GM21360 (cell line): Measurements from ENCODE around the gene TLCD5.
A peak's percentile ranks its signal among the peaks of the same experiment; 100 is the strongest.

Source experiments
- ATAC-seq: cut with Tn5 transposase; IDR thresholded peaks from one replicate; pipeline ENCODE4 v1.9.1; 2021; ENCODE audit warnings: mild to moderate bottlenecking, moderate library complexity; ENCODE audit not compliant: unreplicated experiment

Gene TLCD5

DNA sequence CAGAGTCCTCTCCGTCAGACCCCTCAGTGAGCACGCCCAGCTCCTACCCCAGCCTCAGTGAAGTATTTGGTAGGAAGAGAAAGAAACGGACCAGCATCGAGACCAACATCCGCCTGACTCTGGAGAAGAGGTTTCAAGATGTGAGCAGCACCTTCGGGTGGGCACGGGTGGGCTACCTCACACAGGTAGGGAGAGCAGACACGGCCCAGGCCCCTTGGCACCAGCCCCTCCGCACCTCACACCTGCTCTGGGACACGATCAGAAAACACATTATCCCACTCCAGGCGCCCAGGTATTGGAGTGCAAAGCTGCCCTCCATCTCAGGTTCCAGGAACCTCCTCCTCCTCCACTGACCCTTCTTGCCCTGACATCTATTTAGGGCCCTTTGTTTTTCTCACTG, 17.6 kb upstream of the TLCD5 start:
- no peak for ATAC-seq

DNA sequence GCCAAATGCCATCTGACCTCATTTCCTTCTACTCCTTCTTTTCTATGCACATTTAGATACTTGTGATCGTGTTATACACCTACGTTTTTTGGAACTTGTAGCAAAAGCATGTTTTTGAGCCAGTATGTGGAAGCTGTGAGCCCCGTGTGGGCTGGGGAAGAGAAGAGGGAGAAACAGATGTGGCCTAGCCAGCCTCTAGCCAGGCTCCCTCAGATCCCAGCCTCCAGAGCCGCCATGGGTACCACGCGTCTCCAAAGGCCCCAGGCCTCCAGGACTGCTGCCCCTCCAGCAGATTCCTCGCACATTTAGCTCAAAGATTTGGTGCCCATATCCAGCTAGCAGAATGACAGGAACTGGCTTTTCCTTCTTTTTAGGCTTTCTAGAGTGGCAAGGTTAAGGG, 17.0 kb upstream of the TLCD5 start:
- ATAC-seq, result no peak

DNA sequence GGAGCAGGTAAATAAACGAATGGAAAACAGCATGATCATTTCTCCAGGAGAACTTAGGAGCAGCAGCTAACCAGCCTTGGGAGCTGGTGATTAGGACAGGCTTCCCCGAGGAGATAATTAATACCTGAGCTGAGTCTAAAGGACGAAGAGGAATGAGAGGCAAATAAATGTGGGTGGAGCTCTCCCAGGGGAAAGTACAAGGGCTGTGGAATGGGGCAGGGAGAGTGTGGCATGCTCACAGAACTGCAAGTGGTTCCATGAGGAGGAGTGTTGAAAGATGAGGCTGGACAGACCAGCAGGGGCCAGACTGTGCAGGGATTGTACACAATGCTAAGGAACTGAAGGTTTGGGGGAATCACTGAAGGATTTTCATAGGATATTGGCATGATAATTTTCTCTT, 14.2 kb upstream of the TLCD5 start:
- ATAC-seq, result no peak

DNA sequence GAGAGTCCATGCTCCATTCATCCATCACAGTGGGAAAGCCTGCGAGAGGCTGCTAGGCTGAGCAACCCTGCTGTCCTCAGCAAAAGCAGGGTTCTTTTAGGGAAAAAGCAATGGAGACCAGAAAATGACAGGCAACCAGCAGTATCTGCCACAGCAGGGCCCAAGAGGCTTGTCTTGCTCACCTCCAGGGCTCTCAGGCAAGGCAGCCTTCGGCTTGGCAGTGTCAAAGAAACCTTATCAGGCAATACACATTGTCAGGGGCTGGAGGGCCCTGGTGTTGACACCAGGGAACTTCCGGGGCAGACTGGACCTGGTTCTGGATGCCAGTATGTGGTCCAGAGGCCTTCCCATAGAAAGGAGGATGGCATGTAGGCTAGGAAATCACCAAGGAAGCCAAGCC, 10.2 kb upstream of the TLCD5 start:
- ATAC-seq, result no peak

DNA sequence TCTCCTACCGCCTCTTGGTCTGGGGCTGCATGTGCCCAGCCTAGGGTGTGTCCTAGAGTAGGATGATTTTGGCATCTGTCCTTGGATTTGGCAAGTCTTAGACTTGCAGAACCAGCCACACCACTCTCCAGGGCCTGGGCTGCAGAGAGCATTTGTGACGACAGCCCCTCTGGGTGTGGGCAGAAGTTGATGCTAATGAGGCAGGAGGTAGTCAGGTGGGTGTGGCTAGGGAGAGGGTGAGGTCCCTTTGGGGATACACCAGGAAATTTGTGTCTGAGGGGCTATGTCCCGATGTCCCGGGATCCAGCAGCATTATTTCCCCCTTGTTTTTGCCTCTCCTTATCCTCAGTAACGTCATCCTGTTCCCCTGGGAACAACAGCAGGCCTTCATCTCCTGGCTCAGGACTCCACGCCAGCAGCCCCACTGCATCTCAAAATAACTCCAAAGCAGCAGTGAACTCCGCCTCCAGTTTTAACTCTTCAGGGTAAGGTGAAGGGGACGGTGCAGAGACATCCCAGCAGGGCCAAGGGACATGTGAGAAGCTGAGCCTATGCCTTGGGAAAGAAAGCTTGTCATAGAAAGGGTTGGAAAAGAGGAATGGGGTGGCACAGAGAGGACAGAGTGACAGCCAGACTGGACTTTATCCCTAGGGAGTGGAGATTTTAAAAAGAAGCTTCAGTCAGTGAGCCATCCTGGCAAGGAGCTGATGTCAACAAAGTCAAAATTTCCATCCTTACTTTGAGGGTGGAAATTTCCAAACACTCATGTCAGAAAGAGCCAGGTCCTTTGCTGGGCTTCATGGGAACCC, 8.0 kb upstream of the TLCD5 start:
- no peak for ATAC-seq

DNA sequence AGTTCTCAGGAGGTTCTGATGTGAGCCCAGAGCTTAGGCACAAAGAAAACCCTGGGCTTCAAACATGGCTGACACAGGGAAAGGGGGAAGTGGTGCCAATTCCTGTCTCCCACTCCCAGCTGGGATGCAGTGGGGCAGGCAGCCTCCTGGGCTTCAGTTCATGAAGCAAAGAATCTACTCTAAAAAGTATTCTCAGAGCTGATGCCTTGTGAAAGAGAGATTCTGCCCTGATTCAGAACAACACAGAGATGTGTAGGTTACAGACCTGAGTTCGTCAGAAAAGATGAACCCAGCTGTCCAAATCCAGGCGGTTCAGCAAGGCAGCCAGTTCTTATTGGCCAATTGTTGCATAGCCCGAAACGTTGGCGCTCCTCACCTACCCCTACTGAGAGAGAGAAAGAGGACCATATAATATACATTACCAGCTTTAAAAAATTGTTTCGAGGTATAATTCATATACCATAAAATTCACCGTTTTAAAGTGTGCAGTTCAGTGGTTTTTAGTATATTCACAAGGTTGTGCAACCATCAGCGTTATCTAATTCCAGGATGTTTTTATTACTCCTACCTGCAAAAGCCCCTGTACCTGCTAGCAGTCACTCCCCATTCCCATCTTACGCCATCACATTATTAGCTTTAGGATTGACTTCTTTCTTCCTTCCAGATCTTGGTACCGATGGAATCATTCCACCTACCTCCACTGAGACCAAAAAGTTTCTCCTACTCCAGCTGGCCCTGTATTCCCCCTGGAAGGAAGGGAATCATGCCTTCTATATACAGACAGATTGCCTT, 7.2 kb upstream of the TLCD5 start:
- ATAC-seq, result no peak

DNA sequence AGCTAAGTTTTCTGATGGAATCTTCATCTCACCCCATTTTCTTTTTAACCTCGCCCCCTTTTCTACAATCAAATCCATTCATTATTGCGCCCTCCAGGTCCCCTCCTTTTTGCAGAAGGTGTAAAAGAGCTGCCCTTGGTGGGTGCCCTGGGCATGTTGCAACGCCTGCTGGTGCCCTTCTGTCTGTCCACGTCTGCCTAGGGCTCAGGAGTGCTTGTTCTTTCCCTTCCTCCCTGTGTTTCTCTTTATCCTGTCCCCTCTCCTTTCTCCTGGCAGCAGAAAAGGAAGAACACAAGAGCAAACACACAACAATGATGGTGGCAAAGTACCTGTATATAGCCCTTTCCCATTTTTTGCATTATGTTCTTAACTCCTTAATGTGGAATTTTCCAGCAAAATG, 6.2 kb upstream of the TLCD5 start:
- no peak for ATAC-seq

DNA sequence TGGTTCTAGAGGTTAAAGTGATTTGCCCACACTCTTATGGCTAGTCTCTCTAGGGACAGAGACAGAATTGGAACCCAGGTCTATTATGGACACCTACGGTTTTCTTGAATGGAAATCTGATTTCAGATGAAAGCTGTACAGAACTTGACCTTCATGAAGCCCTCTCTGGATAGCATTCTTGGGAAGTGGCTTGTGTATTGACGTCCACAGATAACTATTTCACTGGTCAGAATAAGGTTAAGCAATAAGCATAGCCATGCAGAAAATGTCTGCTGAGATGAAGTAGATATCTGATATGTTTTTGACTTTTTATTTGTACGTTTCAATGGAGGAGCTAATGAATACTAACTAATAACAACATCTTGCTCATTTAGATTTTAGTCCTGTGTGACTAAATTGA, 1.1 kb downstream of the TLCD5 start:
- no peak for ATAC-seq

DNA sequence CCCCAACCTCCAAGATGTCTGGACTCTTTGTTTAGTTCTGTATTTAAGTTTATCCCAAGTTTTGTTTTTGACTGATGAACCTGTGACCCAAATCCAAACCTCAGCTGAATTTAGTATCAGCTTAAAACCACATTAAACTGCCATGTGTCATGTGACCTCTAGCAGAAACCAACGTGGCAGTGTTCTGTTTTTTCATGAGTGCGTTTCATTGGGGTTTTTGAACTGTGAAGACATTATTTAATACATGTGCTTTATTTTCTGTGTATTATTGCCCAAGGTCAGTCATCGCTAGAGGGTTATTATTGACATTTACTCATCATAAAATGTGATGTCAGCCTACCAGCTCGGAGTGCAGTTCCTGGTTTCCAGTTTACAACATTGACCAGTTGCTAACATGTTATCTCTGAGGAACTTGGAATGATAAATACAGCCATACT, 1.8 kb downstream of the TLCD5 start:
- ATAC-seq, result no peak

DNA sequence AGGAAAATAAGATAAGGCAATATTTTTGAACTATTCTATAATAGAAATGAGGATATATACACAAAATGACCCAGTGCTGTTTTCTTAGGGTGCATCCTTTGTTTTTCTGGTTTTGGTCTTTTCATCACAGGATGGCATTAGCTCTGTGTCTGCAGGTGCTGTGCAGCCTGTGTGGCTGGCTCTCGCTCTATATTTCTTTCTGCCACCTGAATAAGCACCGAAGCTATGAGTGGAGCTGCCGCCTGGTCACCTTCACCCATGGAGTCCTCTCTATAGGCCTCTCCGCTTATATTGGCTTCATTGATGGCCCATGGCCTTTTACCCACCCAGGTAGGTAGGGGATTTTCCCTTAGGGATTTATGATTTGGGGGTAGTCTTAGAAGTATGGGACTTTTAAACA, 2.2 kb downstream of the TLCD5 start:
- ATAC-seq, result no peak

DNA sequence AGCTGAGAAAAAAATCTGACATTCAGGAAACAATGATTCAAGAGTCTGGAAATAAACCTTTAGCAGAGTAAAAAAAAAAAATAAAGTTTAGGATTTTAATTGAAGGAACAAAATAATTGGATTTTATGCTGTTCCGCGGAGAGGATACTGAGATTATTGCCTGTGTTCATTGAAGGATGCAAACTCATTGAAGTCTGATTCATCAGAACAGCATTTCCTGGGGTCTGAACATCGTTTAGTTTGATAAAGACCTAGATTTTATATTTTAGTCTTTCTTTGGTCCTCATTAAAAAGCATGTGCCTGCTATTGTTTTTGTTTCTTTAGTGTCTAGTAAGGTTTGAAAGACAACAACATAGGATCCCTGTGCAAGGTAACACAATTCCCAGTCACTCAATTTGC, 4.5 kb downstream of the TLCD5 start:
- ATAC-seq, result no peak

DNA sequence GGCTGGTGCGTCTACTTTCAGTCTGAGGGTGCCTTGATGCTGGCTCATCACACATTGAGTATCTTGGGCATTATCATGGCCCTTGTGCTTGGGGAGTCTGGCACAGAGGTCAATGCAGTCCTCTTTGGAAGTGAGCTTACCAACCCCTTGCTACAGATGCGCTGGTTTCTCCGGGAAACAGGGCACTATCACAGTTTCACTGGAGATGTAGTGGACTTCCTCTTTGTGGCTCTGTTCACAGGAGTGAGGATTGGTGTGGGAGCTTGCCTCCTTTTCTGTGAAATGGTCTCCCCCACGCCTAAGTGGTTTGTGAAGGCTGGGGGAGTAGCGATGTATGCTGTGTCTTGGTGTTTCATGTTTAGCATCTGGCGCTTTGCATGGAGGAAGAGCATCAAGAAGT, 4.9 kb downstream of the TLCD5 start:
- ATAC-seq, result no peak

DNA sequence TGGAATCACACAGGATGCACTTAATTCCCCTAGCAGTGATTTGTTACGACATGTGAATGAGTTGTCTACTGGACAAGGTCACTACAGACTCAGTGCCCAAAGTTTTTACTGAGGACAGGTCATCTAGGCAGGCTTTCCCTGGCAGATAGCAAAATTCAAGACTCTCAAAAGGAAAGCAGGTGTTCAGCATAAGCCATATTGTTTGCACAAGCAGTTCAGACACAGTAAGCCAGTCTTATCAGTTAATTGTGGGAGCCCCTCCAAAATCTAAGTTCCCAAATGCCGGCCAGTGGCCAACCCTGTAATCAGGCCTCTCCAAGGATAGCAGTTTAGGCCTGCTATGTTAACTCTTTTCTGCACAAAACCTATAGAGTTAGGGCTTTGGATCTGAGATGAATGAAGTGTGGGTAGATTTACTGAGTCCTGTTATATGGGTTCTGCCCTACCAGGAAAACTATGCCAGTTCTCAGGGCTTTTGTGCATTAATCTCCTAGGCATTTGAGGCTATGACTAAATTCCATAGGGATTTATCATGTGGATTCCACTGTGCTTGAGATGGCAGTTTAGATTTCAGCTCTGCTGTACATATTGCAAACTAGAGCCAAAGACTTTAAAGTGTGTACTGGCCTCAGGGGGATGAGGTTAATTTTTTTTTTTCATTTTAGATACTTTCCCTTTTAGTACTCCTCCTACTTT, 6.3 kb downstream of the TLCD5 start:
- no peak for ATAC-seq

DNA sequence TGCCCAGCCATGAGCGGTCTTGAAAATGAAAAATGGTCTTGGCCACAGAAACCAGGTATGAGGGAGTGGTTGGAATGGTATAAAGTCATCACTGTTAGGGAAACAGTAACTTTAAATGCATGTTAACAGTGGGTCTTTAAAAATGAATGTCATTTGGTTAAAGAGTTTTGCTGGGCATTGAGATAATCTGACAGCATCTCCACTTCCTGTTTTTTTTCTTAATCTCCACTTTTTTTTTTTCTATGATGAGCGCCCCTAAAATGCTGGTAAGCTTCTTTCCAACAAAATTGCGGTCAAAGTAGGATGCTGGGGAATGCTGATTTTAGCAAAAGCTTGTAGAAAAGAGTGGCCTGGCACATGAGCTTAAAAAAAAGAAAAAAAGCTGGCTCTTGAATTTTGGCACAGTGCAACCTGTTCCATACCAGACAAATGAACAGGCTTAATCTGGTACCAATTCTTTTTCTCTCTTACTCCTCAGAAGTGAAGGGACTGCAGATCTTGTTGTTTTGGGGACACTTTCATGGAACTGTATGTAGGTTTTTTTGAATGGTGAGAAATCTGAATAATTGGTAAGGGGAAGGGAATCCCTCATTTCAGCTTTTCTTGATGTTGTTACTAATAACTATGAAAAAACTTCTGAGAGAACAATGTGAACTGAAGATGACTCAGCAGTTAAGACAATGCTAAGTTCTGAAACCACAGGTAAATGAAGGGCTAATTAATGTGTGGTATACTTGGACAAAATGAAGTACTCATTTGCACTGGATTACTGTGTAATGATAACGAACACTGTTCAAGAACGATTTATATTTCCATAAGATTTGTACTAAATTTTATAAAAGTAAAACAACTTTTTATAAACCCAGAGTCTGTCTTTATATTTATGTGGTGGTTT, 8.0 kb downstream of the TLCD5 start:
- no peak for ATAC-seq

DNA sequence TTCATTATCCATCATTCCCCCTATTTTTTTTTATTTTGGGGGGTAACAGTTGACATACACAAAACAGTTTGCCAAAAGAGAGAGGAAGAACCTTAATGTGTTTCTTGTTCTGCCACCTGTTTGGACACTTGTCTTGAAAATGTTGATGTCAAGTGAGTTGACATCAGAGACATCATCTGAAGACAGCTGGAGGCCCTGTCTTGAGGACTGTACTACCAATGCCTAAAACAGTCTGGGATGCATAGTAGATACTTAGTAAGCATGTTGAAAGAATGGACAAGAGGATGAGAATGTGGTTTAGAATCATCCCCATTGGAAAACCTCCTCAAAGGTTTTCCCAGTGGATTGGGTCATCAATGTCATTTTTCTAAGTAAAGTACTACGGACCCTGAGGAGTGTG, 8.7 kb downstream of the TLCD5 start:
- ATAC-seq, result no peak

DNA sequence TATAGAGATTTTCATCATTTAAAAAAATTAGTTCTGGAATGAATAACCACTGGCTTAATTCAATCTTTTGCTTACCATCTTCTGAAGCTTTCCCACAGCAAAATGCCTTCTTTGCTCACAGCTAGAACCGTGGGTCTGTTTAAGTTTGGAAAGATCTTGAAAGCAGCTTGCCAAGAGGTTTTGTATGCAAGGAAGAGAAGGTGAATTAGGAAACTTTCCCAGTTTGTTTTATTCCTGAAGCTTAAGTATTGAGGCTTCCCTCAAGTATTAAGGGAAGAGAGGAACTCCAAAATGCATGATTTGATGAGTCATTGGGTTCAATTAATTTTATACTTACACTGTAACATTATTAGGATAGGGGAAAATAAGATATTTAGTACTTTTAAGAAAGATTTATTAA, 9.2 kb downstream of the TLCD5 start:
- ATAC-seq, result no peak

DNA sequence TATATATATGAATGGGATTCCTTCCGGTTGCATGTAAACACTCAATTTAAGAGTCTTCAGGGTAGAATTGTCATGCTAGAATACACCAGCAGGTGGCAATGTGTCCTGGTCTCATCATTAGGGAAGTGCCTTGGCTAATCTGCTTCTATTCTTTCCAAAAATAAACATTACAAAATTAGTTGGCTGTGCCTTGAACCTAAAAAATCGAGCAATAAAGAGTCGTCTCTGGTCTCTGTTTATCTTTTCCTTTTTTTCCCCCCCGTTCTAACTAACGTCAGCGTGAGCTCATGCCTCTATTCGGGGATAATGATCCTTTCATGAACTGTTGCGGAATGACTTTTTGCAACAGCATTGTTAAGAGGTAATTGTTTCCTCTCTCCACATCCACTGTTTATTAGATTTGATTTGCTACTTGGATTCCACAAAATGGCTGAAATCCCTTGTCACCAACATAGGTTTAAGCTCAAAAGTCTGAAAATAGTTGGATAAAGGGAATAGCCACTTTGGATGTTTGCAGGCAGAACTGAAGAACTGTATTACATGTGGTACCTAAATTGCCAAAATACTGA, 9.9 kb downstream of the TLCD5 start:
- ATAC-seq, result no peak

DNA sequence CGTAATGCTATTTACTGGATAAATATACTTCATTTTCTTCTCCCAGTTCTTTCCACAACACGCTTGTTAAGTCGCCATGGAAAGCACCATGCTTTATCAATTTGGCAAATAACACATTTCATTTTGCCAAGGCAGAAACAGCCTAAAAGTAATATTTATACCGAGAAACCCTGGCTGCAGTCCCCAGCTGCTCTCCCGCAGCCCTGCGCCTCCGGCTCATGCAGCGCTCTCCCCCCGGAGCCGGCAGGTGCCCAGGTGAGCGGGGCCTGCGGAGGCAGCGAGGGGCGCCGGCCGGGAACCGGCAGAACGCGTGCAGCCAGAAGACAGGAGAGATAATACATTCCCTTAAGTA, 10.4 kb downstream of the TLCD5 start:
- peak; percentile 15 for ATAC-seq

DNA sequence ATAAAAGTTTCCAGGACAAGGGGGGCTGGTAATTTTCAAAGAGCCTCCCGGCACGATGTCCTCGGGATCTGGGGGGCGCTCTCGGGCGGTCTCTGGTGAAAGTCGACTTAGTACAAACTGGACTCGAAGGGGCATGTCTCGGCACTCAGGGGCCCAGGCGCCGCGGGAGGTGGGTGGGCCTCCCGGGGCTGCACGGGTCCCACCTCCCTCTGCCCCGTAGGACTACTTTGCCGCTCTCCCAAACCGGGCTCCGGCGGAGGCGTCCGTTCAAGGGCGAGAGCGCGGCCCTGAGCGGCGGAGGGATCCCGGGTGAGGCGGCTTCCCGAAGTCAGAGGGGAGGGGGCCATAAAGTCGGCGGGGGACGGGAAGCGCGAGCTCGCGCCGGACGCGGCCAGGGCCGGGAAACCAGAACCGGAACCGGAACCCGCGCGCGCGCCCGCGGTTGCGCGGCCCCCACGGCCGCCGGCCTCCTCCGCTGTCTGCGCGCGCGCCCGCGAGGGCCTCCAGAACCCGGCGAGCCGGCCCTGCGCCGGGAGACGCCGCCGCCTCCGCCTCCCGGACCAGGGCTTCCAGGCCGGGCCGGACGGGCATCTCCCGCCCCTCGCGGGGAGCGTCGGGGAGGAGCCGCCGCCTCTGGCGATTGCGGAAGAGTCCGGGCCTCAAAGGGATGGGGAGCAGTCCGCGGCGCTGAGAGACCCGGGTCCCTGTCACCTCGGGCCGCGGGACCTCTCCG, 11.0 kb downstream of the TLCD5 start, which contains the start of gene ARHGEF12:
TSS of gene ARHGEF12 (plus strand) at position 506 of the 733 bp plus-strand sequence. CDS start 831 bp downstream, outside the sequence.
- peak; percentile 55 for ATAC-seq
